ENCODE data around the gene INSIG1.

INSIG1 gene

DNA sequence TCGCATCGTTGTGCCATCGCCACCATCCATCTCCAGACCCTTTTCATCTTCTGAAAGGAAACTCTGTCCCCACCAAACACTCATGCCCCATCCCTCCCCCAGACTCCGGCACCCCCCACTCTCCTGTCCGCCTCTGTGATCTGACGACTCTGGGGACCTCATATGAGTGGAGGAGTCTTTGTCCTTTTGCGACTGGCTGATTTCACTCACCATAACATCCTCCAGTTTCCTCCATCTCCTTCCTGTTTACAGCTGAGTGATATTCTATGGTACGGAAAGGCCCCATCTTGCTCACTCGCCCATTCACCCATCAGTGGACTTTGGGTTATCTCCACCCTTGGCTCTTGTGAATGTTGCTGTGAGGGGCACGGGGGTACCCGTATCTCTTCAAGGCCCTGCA lies 11.8 kb upstream of the INSIG1 start:
- Histone ChIP-seq H3K4me1 (ENCODE audit: control insufficient read depth, insufficient read depth, low read length) (no peaks in the 10 kb centered on the region), H3K27ac (ENCODE audit: extremely low read depth, low read depth, low read length) (no peak overlapping the region), H3K4me3 (ENCODE audit: low read depth, low read length) (no peak overlapping the region), H3K36me3 (ENCODE audit: control insufficient read depth in 2 of 2, insufficient read depth in 1 of 2, low read length in 2 of 2) (no peaks in the 10 kb centered on the region), H3K9me3 (ENCODE audit: control insufficient read depth, insufficient read depth, low read depth, low read length) (no peaks in the 10 kb centered on the region)
- POLR2A ChIA-PET, result no interaction called here
- CTCF ChIA-PET, result no interaction called here
- no peak for TF ChIP-seq ZNF521 (tag by site-specific recombination; IDR thresholded peaks at IDR 0.05)
- no peak for TF ChIP-seq ZNF10 (tag by site-specific recombination; IDR thresholded peaks at IDR 0.05)
- TF ChIP-seq ZNF24 (tag by site-specific recombination; IDR thresholded peaks at IDR 0.05), result no peak
- no peak for TF ChIP-seq ZNF239 (tag by site-specific recombination; IDR thresholded peaks at IDR 0.05)
- no peak for TF ChIP-seq ZFHX2 (tag by site-specific recombination; conservative IDR thresholded peaks at IDR 0.05)
- no peak for TF ChIP-seq ZNF624 (tag by site-specific recombination; IDR thresholded peaks at IDR 0.05)
- TF ChIP-seq, protein P1, sequence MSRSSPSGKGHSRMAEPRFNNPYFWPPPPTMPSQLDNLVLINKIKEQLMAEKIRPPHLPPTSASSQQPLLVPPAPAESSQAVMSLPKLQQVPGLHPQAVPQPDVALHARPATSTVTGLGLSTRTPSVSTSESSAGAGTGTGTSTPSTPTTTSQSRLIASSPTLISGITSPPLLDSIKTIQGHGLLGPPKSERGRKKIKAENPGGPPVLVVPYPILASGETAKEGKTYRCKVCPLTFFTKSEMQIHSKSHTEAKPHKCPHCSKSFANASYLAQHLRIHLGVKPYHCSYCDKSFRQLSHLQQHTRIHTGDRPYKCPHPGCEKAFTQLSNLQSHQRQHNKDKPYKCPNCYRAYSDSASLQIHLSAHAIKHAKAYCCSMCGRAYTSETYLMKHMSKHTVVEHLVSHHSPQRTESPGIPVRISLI (tag by site-specific recombination; IDR thresholded peaks at IDR 0.05), result no peak
- TF ChIP-seq ZNF350 (tag by site-specific recombination; IDR thresholded peaks at IDR 0.05), result no peak
- TF ChIP-seq ZNF555 (tag by site-specific recombination; conservative IDR thresholded peaks at IDR 0.05), result no peak
- TF ChIP-seq ZNF354C (tag by site-specific recombination; IDR thresholded peaks at IDR 0.05; ENCODE audit: borderline replicate concordance, low read depth), result no peak
- no peak for TF ChIP-seq ZNF121 (tag by site-specific recombination; IDR thresholded peaks at IDR 0.05)
- no peak for TF ChIP-seq ZNF426 (tag by site-specific recombination; IDR thresholded peaks at IDR 0.05)
- TF ChIP-seq WT1 (tag by site-specific recombination; IDR thresholded peaks at IDR 0.05), result no peak

DNA sequence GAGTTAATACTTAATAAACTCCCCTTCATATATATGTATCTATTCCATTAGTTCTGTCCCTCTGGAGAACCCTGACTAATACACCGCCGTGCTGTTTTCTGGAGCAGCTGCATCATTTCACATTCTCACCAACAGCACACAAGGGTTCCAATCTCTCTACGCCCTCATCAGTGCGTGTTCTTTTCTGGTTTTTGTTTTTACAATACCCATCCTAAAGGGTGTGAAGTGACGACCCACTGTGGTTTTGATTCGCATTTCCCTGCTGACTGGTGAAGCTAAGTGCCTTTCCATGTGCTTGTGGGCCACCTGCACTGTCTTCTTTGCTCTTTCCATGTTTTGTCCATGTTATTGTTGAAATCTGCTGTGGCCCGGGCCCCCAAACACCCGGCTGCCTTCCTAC lies 11.0 kb upstream of the INSIG1 start:
- CTCF ChIA-PET, result no interaction called here
- H3K4me1 ChIP-seq (ENCODE audit: control insufficient read depth, insufficient read depth, low read length), result no peaks in the 10 kb centered on the region
- POLR2A ChIA-PET, result interaction anchor here (3.2 kb wide), 1 partner anchor 11 kb away, joined by 15 read pairs; the partner anchor contains the start of gene INSIG1

DNA sequence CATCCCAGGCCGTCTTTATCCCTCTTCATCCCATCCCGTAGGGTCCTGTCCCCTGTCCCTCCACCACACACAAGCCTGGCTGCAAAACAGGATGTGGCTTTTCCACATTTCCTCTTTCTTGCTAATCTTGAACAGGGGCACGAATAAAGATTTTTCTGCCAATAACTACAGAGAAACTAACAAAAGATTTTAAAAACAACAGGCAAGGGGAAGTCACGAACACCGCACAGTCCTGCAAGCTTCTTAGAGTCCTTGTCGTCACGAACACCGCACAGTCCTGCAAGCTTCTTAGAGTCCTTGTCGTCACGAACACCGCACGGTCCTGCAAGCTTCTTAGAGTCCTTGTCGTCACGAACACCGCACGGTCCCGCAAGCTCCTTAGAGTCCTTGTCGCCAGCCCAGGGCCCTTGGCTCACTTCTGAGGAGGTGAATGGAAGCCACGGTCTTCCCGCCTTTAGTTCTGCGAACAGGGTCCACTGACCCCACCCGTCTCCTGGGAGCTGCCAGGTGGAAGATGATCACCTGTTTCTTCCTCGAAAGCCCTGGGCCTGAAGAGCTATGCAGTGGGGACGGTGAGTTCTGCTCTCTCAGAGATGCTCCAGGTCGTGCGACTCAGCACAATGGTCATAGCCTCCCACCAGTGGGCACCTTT lies 10.3 kb upstream of the INSIG1 start:
- no peaks in the 10 kb centered on the region for H3K9me3 ChIP-seq (ENCODE audit: control insufficient read depth, insufficient read depth, low read depth, low read length)
- no peaks in the 10 kb centered on the region for H3K36me3 ChIP-seq (ENCODE audit: control insufficient read depth in 2 of 2, insufficient read depth in 1 of 2, low read length in 2 of 2)
- CTCF ChIA-PET, result no interaction called here
- no peak overlapping the region for H3K27ac ChIP-seq (ENCODE audit: extremely low read depth, low read depth, low read length)
- no peak overlapping the region for H3K4me3 ChIP-seq (ENCODE audit: low read depth, low read length)
- TF ChIP-seq ZNF211 (tag by site-specific recombination; IDR thresholded peaks at IDR 0.05; ENCODE audit: low read depth), result no peak
- TF ChIP-seq EGR2 (tag by site-specific recombination; IDR thresholded peaks at IDR 0.05; ENCODE audit: low read depth), result no peak
- TF ChIP-seq, protein P2, sequence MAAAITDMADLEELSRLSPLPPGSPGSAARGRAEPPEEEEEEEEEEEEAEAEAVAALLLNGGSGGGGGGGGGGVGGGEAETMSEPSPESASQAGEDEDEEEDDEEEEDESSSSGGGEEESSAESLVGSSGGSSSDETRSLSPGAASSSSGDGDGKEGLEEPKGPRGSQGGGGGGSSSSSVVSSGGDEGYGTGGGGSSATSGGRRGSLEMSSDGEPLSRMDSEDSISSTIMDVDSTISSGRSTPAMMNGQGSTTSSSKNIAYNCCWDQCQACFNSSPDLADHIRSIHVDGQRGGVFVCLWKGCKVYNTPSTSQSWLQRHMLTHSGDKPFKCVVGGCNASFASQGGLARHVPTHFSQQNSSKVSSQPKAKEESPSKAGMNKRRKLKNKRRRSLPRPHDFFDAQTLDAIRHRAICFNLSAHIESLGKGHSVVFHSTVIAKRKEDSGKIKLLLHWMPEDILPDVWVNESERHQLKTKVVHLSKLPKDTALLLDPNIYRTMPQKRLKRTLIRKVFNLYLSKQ (tag by site-specific recombination; IDR thresholded peaks at IDR 0.05; ENCODE audit: borderline replicate concordance), result no peak
- TF ChIP-seq ZNF404 (tag by site-specific recombination; IDR thresholded peaks at IDR 0.05), result no peak
- POLR2A ChIA-PET, result interaction anchor here (3.2 kb wide), 1 partner anchor 10 kb away, joined by 15 read pairs; the partner anchor contains the start of gene INSIG1
- H3K4me1 ChIP-seq (ENCODE audit: control insufficient read depth, insufficient read depth, low read length), result no peaks in the 10 kb centered on the region

More for the DNA sequence above, 11.0 kb upstream of the INSIG1 start:
- no peak overlapping the region for H3K4me3 ChIP-seq (ENCODE audit: low read depth, low read length)
- no peaks in the 10 kb centered on the region for H3K36me3 ChIP-seq (ENCODE audit: control insufficient read depth in 2 of 2, insufficient read depth in 1 of 2, low read length in 2 of 2)
- no peaks in the 10 kb centered on the region for H3K9me3 ChIP-seq (ENCODE audit: control insufficient read depth, insufficient read depth, low read depth, low read length)
- TF ChIP-seq, protein P3, sequence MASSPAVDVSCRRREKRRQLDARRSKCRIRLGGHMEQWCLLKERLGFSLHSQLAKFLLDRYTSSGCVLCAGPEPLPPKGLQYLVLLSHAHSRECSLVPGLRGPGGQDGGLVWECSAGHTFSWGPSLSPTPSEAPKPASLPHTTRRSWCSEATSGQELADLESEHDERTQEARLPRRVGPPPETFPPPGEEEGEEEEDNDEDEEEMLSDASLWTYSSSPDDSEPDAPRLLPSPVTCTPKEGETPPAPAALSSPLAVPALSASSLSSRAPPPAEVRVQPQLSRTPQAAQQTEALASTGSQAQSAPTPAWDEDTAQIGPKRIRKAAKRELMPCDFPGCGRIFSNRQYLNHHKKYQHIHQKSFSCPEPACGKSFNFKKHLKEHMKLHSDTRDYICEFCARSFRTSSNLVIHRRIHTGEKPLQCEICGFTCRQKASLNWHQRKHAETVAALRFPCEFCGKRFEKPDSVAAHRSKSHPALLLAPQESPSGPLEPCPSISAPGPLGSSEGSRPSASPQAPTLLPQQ (tag by site-specific recombination; IDR thresholded peaks at IDR 0.05), result no peak
- TF ChIP-seq ZNF37A (tag by site-specific recombination; IDR thresholded peaks at IDR 0.05) (no peak), ZNF629 (tag by site-specific recombination; IDR thresholded peaks at IDR 0.05) (no peak)
- H3K27ac ChIP-seq (ENCODE audit: extremely low read depth, low read depth, low read length), result no peak overlapping the region
